Activated CD4-positive, alpha-beta T cell treated with anti-CD3 and anti-CD28 coated beads for 24 hours (primary cell): ENCODE data around the gene CSMD2.

Experiments used
- DNase-seq, 2 donors: peaks; one replicate each; pipeline ENCODE4 v3.0.0-alpha.2; 2020; ENCODE audit warnings: low read depth in 2 of 2

The CSMD2 gene

DNA sequence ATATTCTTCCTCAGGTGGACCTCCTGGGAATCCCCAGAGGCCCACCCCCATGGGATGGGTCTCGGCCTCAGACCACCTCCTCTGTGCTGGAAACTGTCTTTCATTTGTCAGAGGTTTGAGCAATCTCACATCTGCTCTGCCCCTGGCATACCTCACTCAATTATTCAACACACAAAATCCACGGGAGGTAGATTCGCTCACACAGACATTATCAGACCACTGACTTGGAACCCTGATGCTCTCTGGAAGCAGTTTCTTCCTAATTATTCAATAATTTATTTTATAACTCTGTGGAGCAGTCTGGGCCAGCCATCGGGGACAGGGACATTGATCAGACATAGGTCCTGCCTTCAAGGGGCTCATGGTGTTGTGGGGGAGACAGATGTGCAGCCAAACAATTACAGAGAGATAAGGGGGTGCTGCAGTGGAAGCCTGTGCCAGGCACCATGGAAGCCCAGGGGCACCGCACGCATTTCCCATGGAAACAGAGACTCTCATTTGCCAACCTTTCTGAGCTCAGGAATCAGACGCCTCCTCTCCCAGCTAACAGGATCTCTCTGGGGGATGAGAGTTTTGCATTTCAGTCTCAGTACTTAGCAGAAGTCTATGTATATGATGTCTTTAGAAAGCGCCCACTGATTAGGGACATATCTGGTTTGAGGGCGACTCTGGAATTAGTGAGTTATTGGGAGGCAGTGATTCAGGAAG is 204.7 kb downstream of the CSMD2 start:
- no peak for DNase-seq

DNA sequence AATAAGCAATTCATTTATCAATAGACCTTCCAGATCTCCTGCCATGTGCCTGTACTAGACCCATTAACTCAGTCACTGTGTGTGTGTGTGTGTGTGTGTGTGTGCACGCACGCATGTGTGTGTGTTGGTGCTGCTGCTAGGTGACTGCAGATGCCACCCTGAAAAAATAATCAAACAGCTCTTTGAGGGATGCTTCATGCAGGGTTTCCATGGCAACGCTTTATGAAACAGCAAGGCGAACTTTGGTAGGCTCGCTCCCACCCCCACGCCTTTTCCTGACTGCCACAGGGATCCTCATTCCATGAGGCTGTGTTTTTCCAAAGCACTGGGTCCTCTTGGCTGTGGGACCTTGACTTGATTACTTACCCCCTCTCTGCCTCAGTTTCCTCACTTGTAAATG is 207.2 kb downstream of the CSMD2 start:
- DNase-seq, result no peak

GRCh38 chr1:33955096-33955495 is 209.9 kb downstream of the CSMD2 start:
- DNase-seq, result no peak

DNA sequence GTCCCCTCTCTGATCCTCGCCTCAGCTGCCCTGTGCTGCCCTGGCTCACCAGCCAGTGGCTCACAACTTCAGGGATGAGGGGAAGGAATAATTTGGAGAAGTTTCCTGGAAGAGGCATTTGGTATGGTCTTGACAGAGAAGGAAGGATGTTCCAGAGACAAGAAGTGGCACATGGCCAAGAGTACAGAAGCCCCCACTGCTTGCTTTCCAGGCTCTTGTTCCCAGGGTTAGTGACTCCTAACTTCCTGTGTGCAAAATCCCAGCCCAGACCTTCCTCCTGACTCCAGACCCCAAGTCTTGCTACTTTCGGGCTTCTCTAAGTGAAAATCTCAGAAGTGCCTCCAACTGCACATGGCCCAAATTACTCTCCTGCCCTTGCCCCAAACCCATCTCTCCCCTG is 215.5 kb downstream of the CSMD2 start:
- DNase-seq, result no peak

- DNase-seq, result no peak
These were observed 216.7 kb downstream of the CSMD2 start for GRCh38 chr1:33948291-33948690.

GRCh38 chr1:33946836-33947235 is 218.2 kb downstream of the CSMD2 start:
- DNase-seq, result no peak

GRCh38 chr1:33944846-33945245 is 220.2 kb downstream of the CSMD2 start:
- no peak for DNase-seq

DNA sequence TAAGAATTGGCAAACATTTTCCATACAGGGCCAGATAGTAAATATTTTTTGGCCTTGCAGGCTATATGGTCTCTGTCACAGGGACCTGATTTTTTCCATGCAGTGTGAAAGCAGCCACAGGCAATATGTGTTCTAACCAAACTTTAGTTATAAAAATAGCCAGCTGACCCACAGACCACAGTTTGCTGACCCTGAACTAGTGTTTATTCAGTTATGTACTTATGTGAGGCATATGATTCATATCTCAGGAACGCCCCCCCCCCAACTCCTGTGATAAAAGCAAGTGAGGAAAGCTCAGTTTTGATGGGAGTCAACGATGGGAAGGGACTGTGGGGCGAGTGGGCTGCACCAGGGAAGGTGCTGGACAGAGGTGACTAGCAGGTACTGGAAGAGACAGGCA is 221.1 kb downstream of the CSMD2 start:
- DNase-seq, result no peak

GRCh38 chr1:33932871-33933270 is 232.2 kb downstream of the CSMD2 start:
- no peak for DNase-seq

DNA sequence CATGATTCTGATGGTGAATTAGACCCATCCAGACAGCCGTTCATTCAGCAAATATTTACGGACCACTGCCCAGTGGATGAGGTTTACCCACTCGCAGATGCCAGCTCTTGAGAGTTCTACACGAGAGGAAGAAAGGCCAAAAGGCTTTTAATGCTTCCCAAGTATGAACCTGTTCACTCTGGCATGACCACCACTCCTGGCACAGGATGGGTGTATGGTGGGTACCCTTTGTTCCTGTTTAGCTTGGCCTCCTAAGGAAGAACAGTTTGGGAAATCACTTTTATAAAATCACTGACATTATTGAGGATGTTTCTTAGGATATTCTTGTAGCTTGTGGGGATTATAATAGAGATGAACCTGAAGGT is 233.9 kb downstream of the CSMD2 start:
- DNase-seq, result no peak

DNA sequence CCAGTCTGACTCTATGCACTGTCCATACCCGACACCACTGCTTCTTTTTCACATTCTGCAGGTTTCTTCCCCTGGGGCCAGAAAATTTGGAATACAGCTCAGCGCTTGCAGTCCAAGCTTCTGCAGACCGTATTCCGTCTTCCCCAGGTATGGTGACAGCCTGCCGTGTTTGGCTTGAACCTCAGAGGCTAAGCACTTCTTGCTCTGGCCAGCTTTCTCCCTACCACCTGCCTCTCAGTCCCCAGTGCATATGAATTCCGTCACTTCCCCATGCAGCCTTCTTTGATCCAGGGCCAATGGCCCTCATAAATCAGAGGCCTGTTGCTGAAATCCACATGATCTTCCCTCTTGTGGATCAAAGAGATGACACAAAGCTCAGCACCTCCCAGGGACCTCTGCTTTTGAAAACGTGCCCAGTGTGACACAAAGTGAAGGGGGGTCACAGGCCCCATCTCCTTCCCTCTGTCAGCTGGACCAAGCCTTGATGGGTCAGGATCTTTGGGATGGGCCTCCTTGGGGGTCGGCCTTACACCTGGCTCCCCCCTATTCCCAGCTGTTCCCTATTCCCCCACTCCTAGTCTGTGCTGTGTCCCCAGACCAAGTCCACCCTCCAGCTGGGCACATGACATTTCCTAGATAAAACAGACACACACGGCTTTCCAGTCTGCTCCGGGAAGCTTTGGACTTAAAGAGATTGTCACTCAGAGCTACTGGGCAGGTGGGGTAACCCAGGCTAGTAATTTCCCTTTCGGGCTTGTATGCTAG is 234.5 kb downstream of the CSMD2 start:
- no peak for DNase-seq

DNA sequence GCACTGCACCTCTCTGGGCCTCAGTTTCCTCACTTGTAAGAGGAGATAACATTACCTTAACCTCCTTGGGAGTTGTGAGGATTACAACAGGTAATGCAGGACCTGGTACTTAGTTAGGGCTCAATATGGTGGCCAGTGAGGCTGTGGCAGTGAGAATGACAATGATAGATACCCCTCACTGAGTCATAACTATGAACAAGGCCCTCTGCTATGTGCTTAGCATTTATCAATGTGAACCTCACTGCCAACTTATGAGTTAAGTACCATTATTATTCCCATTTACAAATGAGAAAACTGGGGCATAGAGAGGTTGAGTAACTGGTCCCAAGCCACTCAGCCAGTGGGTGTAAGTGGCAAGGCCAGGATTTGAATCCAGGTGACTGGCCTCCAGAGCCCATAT is 236.8 kb downstream of the CSMD2 start:
- no peak for DNase-seq

- no peak for DNase-seq
These were observed 237.3 kb downstream of the CSMD2 start for GRCh38 chr1:33927721-33928120.

- no peak for DNase-seq
These were observed 239.4 kb downstream of the CSMD2 start for GRCh38 chr1:33925586-33925985.

- DNase-seq, result no peak
These were observed 243.7 kb downstream of the CSMD2 start for GRCh38 chr1:33921281-33921680.

- DNase-seq, result no peak
These were observed 246.7 kb downstream of the CSMD2 start for GRCh38 chr1:33918368-33918767.

DNA sequence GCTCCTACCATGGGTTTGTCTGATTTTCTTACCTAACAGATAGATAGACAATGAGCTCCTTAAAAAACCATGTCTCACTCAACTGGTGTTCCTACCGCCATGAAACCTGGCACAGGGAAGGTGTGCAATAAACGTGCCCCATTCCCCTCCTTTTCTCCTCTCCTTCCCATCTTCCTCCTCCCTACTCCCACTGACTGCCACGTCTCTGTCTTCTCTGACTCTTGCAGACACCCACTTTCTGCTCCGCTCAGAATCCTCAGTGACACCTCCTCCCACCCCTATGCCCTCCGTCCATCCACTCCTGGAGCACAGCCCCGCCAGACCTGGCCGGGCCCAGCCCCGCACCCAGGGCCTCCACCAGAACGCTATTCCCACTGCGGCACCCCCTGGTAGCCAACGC is 248.2 kb downstream of the CSMD2 start:
- no peak for DNase-seq

- DNase-seq, result no peak
These were observed 250.5 kb downstream of the CSMD2 start for GRCh38 chr1:33914531-33914930.

- no peak for DNase-seq
These were observed 256.6 kb downstream of the CSMD2 start for GRCh38 chr1:33908324-33908956.

GRCh38 chr1:33906156-33906555 is 258.9 kb downstream of the CSMD2 start:
- no peak for DNase-seq

- no peak for DNase-seq
These were observed 259.8 kb downstream of the CSMD2 start for GRCh38 chr1:33905241-33905640.

DNA sequence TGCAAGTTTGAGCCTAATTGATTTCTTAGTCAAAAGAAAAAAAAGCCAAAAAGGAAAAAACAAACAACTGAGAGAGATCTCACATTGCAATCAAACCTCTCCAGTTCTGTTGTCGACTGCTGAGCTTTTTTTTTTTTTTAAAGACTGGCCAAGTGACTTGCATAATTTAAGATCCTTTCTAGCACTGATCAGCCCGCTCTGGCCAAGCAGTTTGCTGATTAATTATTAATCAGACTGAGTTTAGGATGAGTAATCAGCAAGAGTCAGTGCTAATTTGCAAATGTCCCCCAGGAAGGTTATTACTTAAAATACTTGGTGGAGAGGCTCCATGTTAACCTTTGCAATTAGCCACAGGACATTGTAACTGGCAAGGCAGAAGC is 261.8 kb downstream of the CSMD2 start:
- DNase-seq, result no peak
